ENCODE data around the gene CACNA2D4.

Gene CACNA2D4

GRCh38 chr12:1870086-1870485 lies 48.4 kb downstream of the CACNA2D4 start:
- no peak for DNase-seq (ENCODE audit: low spot score)

GRCh38 chr12:1869145-1869544 lies 49.3 kb downstream of the CACNA2D4 start:
- DNase-seq (ENCODE audit: low spot score) = no peak

GRCh38 chr12:1865284-1865866 lies 53.1 kb downstream of the CACNA2D4 start:
- no peak for DNase-seq (ENCODE audit: low spot score)

GRCh38 chr12:1864867-1865266 lies 53.6 kb downstream of the CACNA2D4 start:
- DNase-seq (ENCODE audit: low spot score) = no peak

GRCh38 chr12:1864456-1864855 lies 54.0 kb downstream of the CACNA2D4 start:
- DNase-seq (ENCODE audit: low spot score) = no peak

GRCh38 chr12:1863823-1864222 lies 54.6 kb downstream of the CACNA2D4 start:
- no peak for DNase-seq (ENCODE audit: low spot score)

GRCh38 chr12:1862973-1863372 lies 55.5 kb downstream of the CACNA2D4 start:
- DNase-seq (ENCODE audit: low spot score) = no peak

GRCh38 chr12:1859643-1860042 lies 58.8 kb downstream of the CACNA2D4 start:
- DNase-seq (ENCODE audit: low spot score) = no peak

GRCh38 chr12:1858456-1858855 lies 60.0 kb downstream of the CACNA2D4 start:
- no peak for DNase-seq (ENCODE audit: low spot score)

- DNase-seq (ENCODE audit: low spot score) = no peak
Observed at GRCh38 chr12:1857821-1858220, 60.6 kb downstream of the CACNA2D4 start.

- no peak for DNase-seq (ENCODE audit: low spot score)
Observed at GRCh38 chr12:1857086-1857485, 61.4 kb downstream of the CACNA2D4 start.

GRCh38 chr12:1855241-1855640 lies 63.2 kb downstream of the CACNA2D4 start:
- DNase-seq (ENCODE audit: low spot score) = no peak

GRCh38 chr12:1853716-1854115 lies 64.7 kb downstream of the CACNA2D4 start:
- no peak for DNase-seq (ENCODE audit: low spot score)

GRCh38 chr12:1852076-1852475 lies 66.4 kb downstream of the CACNA2D4 start:
- DNase-seq (ENCODE audit: low spot score) = no peak

- DNase-seq (ENCODE audit: low spot score) = no peak
Observed at GRCh38 chr12:1851151-1851701, 67.2 kb downstream of the CACNA2D4 start.

GRCh38 chr12:1848745-1849144 lies 69.7 kb downstream of the CACNA2D4 start:
- no peak for DNase-seq (ENCODE audit: low spot score)

GRCh38 chr12:1848146-1848545 lies 70.3 kb downstream of the CACNA2D4 start:
- DNase-seq (ENCODE audit: low spot score) = no peak

- no peak for DNase-seq (ENCODE audit: low spot score)
Observed at GRCh38 chr12:1847411-1847810, 71.0 kb downstream of the CACNA2D4 start.

GRCh38 chr12:1846421-1847405 lies 71.7 kb downstream of the CACNA2D4 start:
- no peak for DNase-seq (ENCODE audit: low spot score)

GRCh38 chr12:1845886-1846285 lies 72.6 kb downstream of the CACNA2D4 start:
- no peak for DNase-seq (ENCODE audit: low spot score)

GRCh38 chr12:1845427-1845826 lies 73.0 kb downstream of the CACNA2D4 start:
- no peak for DNase-seq (ENCODE audit: low spot score)

GRCh38 chr12:1844661-1845409 lies 73.6 kb downstream of the CACNA2D4 start:
- no peak for DNase-seq (ENCODE audit: low spot score)

Measured in NAMALWA (cell line).